ENCODE data around the gene TBCD.

The TBCD gene

GRCh38 chr17:82734987-82735866 lies 16.6 kb upstream of the TBCD start, which contains the start of gene FN3K:
FN3K (plus strand) TSS chr17:82735615; CDS start chr17:82735637, 22 bp downstream.
- TF ChIP-seq ZFX (IDR thresholded peaks at IDR 0.05; ENCODE audit: borderline replicate concordance) (no peak), CTCF (IDR thresholded peaks at IDR 0.05) (no peak)
- H3K27ac ChIP-seq = peak within 1 kb of the TSS; percentile 73

GRCh38 chr17:82736511-82737185 lies 15.2 kb upstream of the TBCD start:
- TF ChIP-seq ZFX (IDR thresholded peaks at IDR 0.05; ENCODE audit: borderline replicate concordance) = no peak
- TF ChIP-seq CTCF (IDR thresholded peaks at IDR 0.05) = no peak
- H3K27ac ChIP-seq = peak overlapping the region; percentile 73

- TF ChIP-seq ZFX (IDR thresholded peaks at IDR 0.05; ENCODE audit: borderline replicate concordance) (no peak), CTCF (IDR thresholded peaks at IDR 0.05) (no peak)
- H3K27ac ChIP-seq = no peak overlapping the region
These were observed 13.6 kb upstream of the TBCD start for GRCh38 chr17:82737967-82738877.

GRCh38 chr17:82740906-82741759 lies 10.7 kb upstream of the TBCD start:
- no peak for TF ChIP-seq CTCF (IDR thresholded peaks at IDR 0.05)
- no peak for TF ChIP-seq ZFX (IDR thresholded peaks at IDR 0.05; ENCODE audit: borderline replicate concordance)

GRCh38 chr17:82743344-82744219 lies 8.3 kb upstream of the TBCD start:
- TF ChIP-seq CTCF (IDR thresholded peaks at IDR 0.05) = peak; percentile 20
- TF ChIP-seq ZFX (IDR thresholded peaks at IDR 0.05; ENCODE audit: borderline replicate concordance) = no peak
- H3K27ac ChIP-seq = no peak overlapping the region

More at GRCh38 chr17:82740906-82741759, 10.7 kb upstream of the TBCD start:
- no peak overlapping the region for H3K27ac ChIP-seq

GRCh38 chr17:82744736-82745135 lies 7.1 kb upstream of the TBCD start:
- peak overlapping the region; percentile 63 for H3K27ac ChIP-seq

Data from 22Rv1 (cell line).